Activated T-helper 2 cell treated with anti-CD3 and anti-CD28 coated beads, Interferon-gamma antibody, Interleukin-2, Interleukin-4, amounts not matched to agents 10 μg/mL and 5 μg/mL and 100 μg/mL, durations not matched to agents 14 hours and 24 hours and 36 hours (primary cell): ENCODE data around the gene CHKB. TPM values are rescaled to one million over a fixed set of nuclear protein-coding genes. Genes with fewer than 3 reads are reported as not detected.

Source experiments
- DNase-seq: peaks from one replicate; pipeline ENCODE4 v3.0.0; 2021; ENCODE audit warnings: low spot score
- H3K27ac Mint-ChIP-seq: one replicate; pipeline ENCODE4 v1.8.0; 2021; ENCODE audit warnings: mixed read lengths
- H3K27me3 Mint-ChIP-seq: one replicate; pipeline ENCODE4 v1.8.0; 2021; ENCODE audit warnings: low read depth, mixed read lengths
- H3K36me3 Mint-ChIP-seq: one replicate; pipeline ENCODE4 v1.8.0; 2021; ENCODE audit warnings: low read depth, mixed read lengths
- H3K4me1 Mint-ChIP-seq: one replicate; pipeline ENCODE4 v1.8.0; 2021; ENCODE audit warnings: low read depth, mixed read lengths
- H3K4me3 Mint-ChIP-seq: one replicate; pipeline ENCODE4 v1.8.0; 2021; ENCODE audit warnings: low read depth, mild to moderate bottlenecking, moderate library complexity, mixed read lengths
- H3K9me3 Mint-ChIP-seq: one replicate; pipeline ENCODE4 v1.8.0; 2021; ENCODE audit warnings: mixed read lengths
- intact Hi-C: fragments of 100-400 bp; cut with micrococcal nuclease; formaldehyde crosslinking; loops from one replicate; pipeline ENCODE4 v1.15.1; 2023
- total RNA-seq: library from RNA; stranded (reverse); gene quantifications from 2 replicates; pipeline ENCODE4 v1.2.3, GENCODE V29; 2022

Gene CHKB
- 86.1 and 90.9 TPM in 2 replicates for total RNA-seq

GRCh38 chr22:50582493-50583293, at the start of gene CHKB:
TSS of gene CHKB (minus strand) at chr22:50582849. CDS start at chr22:50582781, 68 bp downstream.
- peak; percentile 99 for DNase-seq
- Mint-ChIP-seq H3K4me3 (peak within 1 kb of the TSS; percentile 94), H3K9me3 (no peaks in the 10 kb centered on the region), H3K4me1 (peaks cover 12% of the 10 kb centered on the region), H3K27me3 (no peaks in the 10 kb centered on the region), H3K36me3 (peaks cover 25% of the 10 kb centered on the region), H3K27ac (peak within 1 kb of the TSS; percentile 95)
- intact Hi-C loops, result loop anchor here (1.0 to 5.0 kb wide), 5 partner anchors 20 to 74 kb away; partner anchors contain the start of genes KLHDC7B, NCAPH2, SYCE3 and TYMP

- DNase-seq, result no peak
- H3K9me3 Mint-ChIP-seq, result no peaks in the 10 kb centered on the region
- no peaks in the 10 kb centered on the region for H3K27me3 Mint-ChIP-seq
- H3K4me3 Mint-ChIP-seq, result no peak overlapping the region
- intact Hi-C loops, result no loop called here
- H3K36me3 Mint-ChIP-seq, result no peaks in the 10 kb centered on the region
- peaks cover 15% of the 10 kb centered on the region for H3K4me1 Mint-ChIP-seq
- no peak overlapping the region for H3K27ac Mint-ChIP-seq
These were observed 47.7 kb upstream of the CHKB start for GRCh38 chr22:50630376-50630775.

- no peaks in the 10 kb centered on the region for H3K27me3 Mint-ChIP-seq
- no peaks in the 10 kb centered on the region for H3K36me3 Mint-ChIP-seq
- H3K27ac Mint-ChIP-seq, result peak overlapping the region; percentile 53
- no peaks in the 10 kb centered on the region for H3K9me3 Mint-ChIP-seq
- H3K4me1 Mint-ChIP-seq, result peaks cover 15% of the 10 kb centered on the region
- H3K4me3 Mint-ChIP-seq, result peak overlapping the region; percentile 92
- DNase-seq, result no peak
- intact Hi-C loops, result loop anchor here (5.0 kb wide), 1 partner anchor 64 kb away; no protein-coding TSS in a partner anchor
These were observed 46.0 kb upstream of the CHKB start for GRCh38 chr22:50628543-50629134.

- Mint-ChIP-seq H3K4me3 (peak within 1 kb of the TSS; percentile 92), H3K27me3 (no peaks in the 10 kb centered on the region), H3K9me3 (no peaks in the 10 kb centered on the region), H3K36me3 (no peaks in the 10 kb centered on the region), H3K4me1 (peaks cover 15% of the 10 kb centered on the region), H3K27ac (peak within 1 kb of the TSS; percentile 53)
- intact Hi-C loops, result loop anchor here (5.0 kb wide), 1 partner anchor 64 kb away; no protein-coding TSS in a partner anchor
- peak; percentile 77 for DNase-seq
These were observed 45.2 kb upstream of the CHKB start, which contains the start of gene ARSA for GRCh38 chr22:50627642-50628542. TSS of gene ARSA (minus strand) at chr22:50628152. CDS start at chr22:50627779, 373 bp downstream.

GRCh38 chr22:50626850-50627641, 44.4 kb upstream of the CHKB start:
- Mint-ChIP-seq H3K4me3 (peak overlapping the region; percentile 81), H3K36me3 (no peaks in the 10 kb centered on the region), H3K27me3 (no peaks in the 10 kb centered on the region), H3K4me1 (peaks cover 23% of the 10 kb centered on the region), H3K27ac (peak overlapping the region; percentile 72), H3K9me3 (no peaks in the 10 kb centered on the region)
- DNase-seq, result no peak
- intact Hi-C loops, result loop anchor here (5.0 kb wide), 1 partner anchor 65 kb away; no protein-coding TSS in a partner anchor

GRCh38 chr22:50626314-50626849, 43.7 kb upstream of the CHKB start:
- intact Hi-C loops, result loop anchor here (5.0 kb wide), 1 partner anchor 66 kb away; no protein-coding TSS in a partner anchor
- no peaks in the 10 kb centered on the region for H3K36me3 Mint-ChIP-seq
- DNase-seq, result no peak
- H3K27me3 Mint-ChIP-seq, result no peaks in the 10 kb centered on the region
- no peaks in the 10 kb centered on the region for H3K9me3 Mint-ChIP-seq
- H3K27ac Mint-ChIP-seq, result peak overlapping the region; percentile 72
- H3K4me1 Mint-ChIP-seq, result peaks cover 30% of the 10 kb centered on the region
- peak overlapping the region; percentile 74 for H3K4me3 Mint-ChIP-seq

GRCh38 chr22:50625568-50626313, 43.1 kb upstream of the CHKB start:
- Mint-ChIP-seq H3K4me1 (peaks cover 36% of the 10 kb centered on the region), H3K27me3 (no peaks in the 10 kb centered on the region), H3K4me3 (no peak overlapping the region), H3K36me3 (no peaks in the 10 kb centered on the region), H3K9me3 (no peaks in the 10 kb centered on the region), H3K27ac (no peak overlapping the region)
- DNase-seq, result no peak
- intact Hi-C loops, result loop anchor here (5.0 kb wide), 1 partner anchor 67 kb away; no protein-coding TSS in a partner anchor

- H3K4me1 Mint-ChIP-seq, result peaks cover 40% of the 10 kb centered on the region
- intact Hi-C loops, result loop anchor here (5.0 kb wide), 1 partner anchor 67 kb away; no protein-coding TSS in a partner anchor
- H3K27me3 Mint-ChIP-seq, result no peaks in the 10 kb centered on the region
- no peak for DNase-seq
- H3K4me3 Mint-ChIP-seq, result no peak overlapping the region
- no peaks in the 10 kb centered on the region for H3K36me3 Mint-ChIP-seq
- H3K27ac Mint-ChIP-seq, result no peak overlapping the region
- no peaks in the 10 kb centered on the region for H3K9me3 Mint-ChIP-seq
These were observed 42.5 kb upstream of the CHKB start for GRCh38 chr22:50625131-50625567.

GRCh38 chr22:50624347-50625130, 41.9 kb upstream of the CHKB start:
- Mint-ChIP-seq H3K9me3 (no peaks in the 10 kb centered on the region), H3K27me3 (no peaks in the 10 kb centered on the region), H3K27ac (peak overlapping the region; percentile 28), H3K4me1 (peaks cover 44% of the 10 kb centered on the region), H3K36me3 (no peaks in the 10 kb centered on the region), H3K4me3 (no peak overlapping the region)
- intact Hi-C loops, result loop anchor here (5.0 kb wide), 2 partner anchors 68 to 282 kb away; partner anchors contain the start of gene PPP6R2
- DNase-seq, result no peak

GRCh38 chr22:50622723-50623327, 40.2 kb upstream of the CHKB start:
- intact Hi-C loops, result loop anchor here (2.0 to 5.0 kb wide), 2 partner anchors 281 to 352 kb away; partner anchors contain the start of genes MAPK11 and PPP6R2

More at GRCh38 chr22:50622723-50623327, 40.2 kb upstream of the CHKB start:
- H3K9me3 Mint-ChIP-seq, result no peaks in the 10 kb centered on the region
- H3K27me3 Mint-ChIP-seq, result no peaks in the 10 kb centered on the region
- no peaks in the 10 kb centered on the region for H3K36me3 Mint-ChIP-seq
- peak overlapping the region; percentile 96 for H3K27ac Mint-ChIP-seq
- H3K4me3 Mint-ChIP-seq, result no peak overlapping the region
- peaks cover 36% of the 10 kb centered on the region for H3K4me1 Mint-ChIP-seq
- no peak for DNase-seq
